GM19351 (cell line): ENCODE measurements around the gene HAPSTR1.
"Not testable (repeated sequence)": the region's sequence is repeated elsewhere in the genome, so short reads cannot be mapped to it uniquely, and the experiment has no call there.

Experiments
- ATAC-seq: cut with Tn5 transposase; IDR thresholded peaks from one replicate; pipeline ENCODE4 v1.9.1; 2021; ENCODE audit warnings: mild to moderate bottlenecking, moderate library complexity; ENCODE audit not compliant: unreplicated experiment

Gene HAPSTR1

GRCh38 chr16:9090960-9091866 lies at the start of gene HAPSTR1:
TSS of gene HAPSTR1 (plus strand) at chr16:9091644. CDS start at chr16:9092045, 401 bp downstream.
- ATAC-seq: peak; percentile 90

GRCh38 chr16:9042533-9042932 lies 48.9 kb upstream of the HAPSTR1 start:
- ATAC-seq: no peak

GRCh38 chr16:9042964-9043680 lies 48.3 kb upstream of the HAPSTR1 start:
- ATAC-seq: no peak

GRCh38 chr16:9045562-9045961 lies 45.9 kb upstream of the HAPSTR1 start:
- not testable (repeated sequence) for ATAC-seq

- no peak for ATAC-seq
Measured at GRCh38 chr16:9046667-9047055, 44.8 kb upstream of the HAPSTR1 start.

- ATAC-seq: no peak
Measured at GRCh38 chr16:9047689-9048301, 43.6 kb upstream of the HAPSTR1 start.

GRCh38 chr16:9048302-9048700 lies 43.1 kb upstream of the HAPSTR1 start:
- no peak for ATAC-seq

GRCh38 chr16:9049241-9049640 lies 42.2 kb upstream of the HAPSTR1 start:
- no peak for ATAC-seq

GRCh38 chr16:9050102-9050830 lies 41.2 kb upstream of the HAPSTR1 start:
- ATAC-seq: no peak

- no peak for ATAC-seq
Measured at GRCh38 chr16:9053006-9053601, 38.3 kb upstream of the HAPSTR1 start.

- no peak for ATAC-seq
Measured at GRCh38 chr16:9054460-9054859, 37.0 kb upstream of the HAPSTR1 start.

- no peak for ATAC-seq
Measured at GRCh38 chr16:9055115-9055514, 36.3 kb upstream of the HAPSTR1 start.

- no peak for ATAC-seq
Measured at GRCh38 chr16:9055661-9056060, 35.8 kb upstream of the HAPSTR1 start.

GRCh38 chr16:9056061-9056460 lies 35.4 kb upstream of the HAPSTR1 start:
- ATAC-seq: no peak

- no peak for ATAC-seq
Measured at GRCh38 chr16:9058211-9058610, 33.2 kb upstream of the HAPSTR1 start.

GRCh38 chr16:9060225-9060624 lies 31.2 kb upstream of the HAPSTR1 start:
- no peak for ATAC-seq

GRCh38 chr16:9061358-9061813 lies 30.1 kb upstream of the HAPSTR1 start:
- ATAC-seq: no peak

- no peak for ATAC-seq
Measured at GRCh38 chr16:9062301-9062700, 29.1 kb upstream of the HAPSTR1 start.

- ATAC-seq: no peak
Measured at GRCh38 chr16:9065077-9065476, 26.4 kb upstream of the HAPSTR1 start.

- no peak for ATAC-seq
Measured at GRCh38 chr16:9068886-9069285, 22.6 kb upstream of the HAPSTR1 start.
